ENCODE measurements around the gene LRBA. TPM values are rescaled to one million over a fixed set of nuclear protein-coding genes. Genes with fewer than 3 reads are reported as not detected.
A peak's percentile ranks its signal among the peaks of the same experiment; 100 is the strongest.

LRBA gene
- total RNA-seq, 3 donors from 2014 or later (not counting 1 experiment from before 2014, with no cell fraction given): 72.1 to 87.6 (median 83.1) TPM

GRCh38 chr4:150904671-150905070 lies 110.4 kb downstream of the LRBA start:
- Histone ChIP-seq H3K36me3 (ENCODE audit: control insufficient read depth, insufficient read depth, low read length) (peaks cover 41% of the 10 kb centered on the region), H3K4me3 (ENCODE audit: low read length) (no peak overlapping the region), H3K4me1 (ENCODE audit: control insufficient read depth, insufficient read depth, low read length) (no peaks in the 10 kb centered on the region), H3K27me3 (ENCODE audit: control insufficient read depth, insufficient read depth, low read length) (no peaks in the 10 kb centered on the region), H3K27ac (ENCODE audit: low read length) (no peak overlapping the region), H3K9me3 (ENCODE audit: control insufficient read depth, insufficient read depth, low read length) (no peaks in the 10 kb centered on the region)
- intact Hi-C loops (cut with micrococcal nuclease): no loop called here
- DNase-seq: no peak
- Mint-ChIP-seq H3K4me3 (no peak overlapping the region), H3K4me1 (peaks cover 14 to 17% of the 10 kb centered on the region in 2 donors), H3K27ac (peak overlapping the region in 1 of 2 donors; percentile 54), H3K36me3 (peaks cover 32% of the 10 kb centered on the region), H3K27me3 (ENCODE audit: low read depth in 2 of 2) (no peaks in the 10 kb centered on the region), H3K9me3 (no peaks in the 10 kb centered on the region)
- ATAC-seq: no peak
- 100% methylated on average over 1 of the region's 3 CpGs for WGBS (ENCODE audit: insufficient coverage)
- TF ChIP-seq CTCF (IDR thresholded peaks at IDR 0.05): no peak

- Mint-ChIP-seq H3K27ac (no peak overlapping the region), H3K4me1 (peaks cover 5 to 10% of the 10 kb centered on the region in 2 donors), H3K9me3 (no peaks in the 10 kb centered on the region), H3K27me3 (ENCODE audit: low read depth in 2 of 2) (no peaks in the 10 kb centered on the region), H3K36me3 (peaks cover 42% of the 10 kb centered on the region), H3K4me3 (no peak overlapping the region)
- peaks cover 45% of the 10 kb centered on the region for H3K36me3 ChIP-seq (ENCODE audit: control insufficient read depth, insufficient read depth, low read length)
- H3K27me3 ChIP-seq (ENCODE audit: control insufficient read depth, insufficient read depth, low read length): no peaks in the 10 kb centered on the region
- DNase-seq (no peak), ATAC-seq (no peak)
- no peak for TF ChIP-seq CTCF (IDR thresholded peaks at IDR 0.05)
- no peaks in the 10 kb centered on the region for H3K4me1 ChIP-seq (ENCODE audit: control insufficient read depth, insufficient read depth, low read length)
- intact Hi-C loops (cut with micrococcal nuclease): no loop called here
- H3K9me3 ChIP-seq (ENCODE audit: control insufficient read depth, insufficient read depth, low read length): no peaks in the 10 kb centered on the region
- no peak overlapping the region for H3K4me3 ChIP-seq (ENCODE audit: low read length)
- WGBS (ENCODE audit: insufficient coverage): 94% methylated on average over 2 of the region's 2 CpGs
- H3K27ac ChIP-seq (ENCODE audit: low read length): no peak overlapping the region
Observed at GRCh38 chr4:150903603-150904002, 111.5 kb downstream of the LRBA start.

- Histone ChIP-seq H3K27ac (ENCODE audit: low read length) (no peak overlapping the region), H3K9me3 (ENCODE audit: control insufficient read depth, insufficient read depth, low read length) (no peaks in the 10 kb centered on the region), H3K4me3 (ENCODE audit: low read length) (no peak overlapping the region), H3K4me1 (ENCODE audit: control insufficient read depth, insufficient read depth, low read length) (no peaks in the 10 kb centered on the region), H3K27me3 (ENCODE audit: control insufficient read depth, insufficient read depth, low read length) (no peaks in the 10 kb centered on the region), H3K36me3 (ENCODE audit: control insufficient read depth, insufficient read depth, low read length) (peaks cover 27% of the 10 kb centered on the region)
- Mint-ChIP-seq H3K27me3 (ENCODE audit: low read depth in 2 of 2) (no peaks in the 10 kb centered on the region), H3K27ac (no peak overlapping the region), H3K36me3 (peaks cover 22% of the 10 kb centered on the region), H3K9me3 (no peaks in the 10 kb centered on the region), H3K4me3 (no peak overlapping the region), H3K4me1 (no peaks in the 10 kb centered on the region)
- DNase-seq (no peak), ATAC-seq (no peak)
- TF ChIP-seq CTCF (IDR thresholded peaks at IDR 0.05): no peak
- intact Hi-C loops (cut with micrococcal nuclease): no loop called here
- WGBS (ENCODE audit: insufficient coverage): 100% methylated on average over 1 of the region's 1 CpG
Observed at GRCh38 chr4:150896497-150896896, 118.6 kb downstream of the LRBA start.

- DNase-seq (no peak), ATAC-seq (no peak)
- peaks cover 3% of the 10 kb centered on the region for H3K4me1 ChIP-seq (ENCODE audit: control insufficient read depth, insufficient read depth, low read length)
- H3K4me3 ChIP-seq (ENCODE audit: low read length): no peak overlapping the region
- WGBS (ENCODE audit: insufficient coverage): 68% methylated on average over 2 of the region's 2 CpGs
- no peaks in the 10 kb centered on the region for H3K27me3 Mint-ChIP-seq (ENCODE audit: low read depth in 2 of 2)
- no peaks in the 10 kb centered on the region for H3K36me3 Mint-ChIP-seq
- no peaks in the 10 kb centered on the region for H3K9me3 Mint-ChIP-seq
- peaks cover 3% of the 10 kb centered on the region for H3K36me3 ChIP-seq (ENCODE audit: control insufficient read depth, insufficient read depth, low read length)
- H3K27ac ChIP-seq (ENCODE audit: low read length): no peak overlapping the region
- no peak overlapping the region for H3K27ac Mint-ChIP-seq
- H3K4me3 Mint-ChIP-seq: no peak overlapping the region
- peaks cover 0 to 13% of the 10 kb centered on the region in 2 donors for H3K4me1 Mint-ChIP-seq
- TF ChIP-seq CTCF (IDR thresholded peaks at IDR 0.05): no peak
- no peaks in the 10 kb centered on the region for H3K27me3 ChIP-seq (ENCODE audit: control insufficient read depth, insufficient read depth, low read length)
- intact Hi-C loops (cut with micrococcal nuclease): no loop called here
- H3K9me3 ChIP-seq (ENCODE audit: control insufficient read depth, insufficient read depth, low read length): no peaks in the 10 kb centered on the region
Observed at GRCh38 chr4:150890246-150890645, 124.8 kb downstream of the LRBA start.

Data from natural killer cell (primary cell).